ENCODE measurements around the gene TFCP2L1. TPM values are rescaled to one million over a fixed set of nuclear protein-coding genes. Genes with fewer than 3 reads are reported as not detected.

TFCP2L1 gene
- total and polyA plus RNA-seq, 2 donors (not counting 3 experiments of a cell fraction or from before 2014, with no cell fraction given): not detected

GRCh38 chr2:121231385-121232000 lies 53.5 kb downstream of the TFCP2L1 start:
- H3K4me1 ChIP-seq (ENCODE audit: control insufficient read depth, extremely low read depth, insufficient read depth, low read length): no peaks in the 10 kb centered on the region
- intact Hi-C loops (cut with micrococcal nuclease): no loop called here
- POLR2A ChIA-PET: no interaction called here
- DNase-seq (ENCODE audit: low read depth, low spot score) (no peak), FAIRE-seq (no peak)
- no peaks in the 10 kb centered on the region for H3K36me3 ChIP-seq (ENCODE audit: control insufficient read depth in 2 of 2, extremely low read depth in 1 of 2, insufficient read depth in 2 of 2, low read length in 2 of 2)
- H3K9ac ChIP-seq (replicated peaks; ENCODE audit: extremely low read depth, insufficient read depth, low read length): no peak overlapping the region
- no TSS peak for BruUV-seq (replicated peaks)
- H3K27me3 ChIP-seq (ENCODE audit: control insufficient read depth in 2 of 2, insufficient read depth in 2 of 2, low read length in 2 of 2): no peaks in the 10 kb centered on the region
- no peaks in the 10 kb centered on the region for H3K9me1 ChIP-seq (replicated peaks; ENCODE audit: control insufficient read depth, extremely low read depth, insufficient read depth, low read length)
- no peak overlapping the region for H3K4me2 ChIP-seq (ENCODE audit: insufficient read depth, low read length)
- H2AFZ ChIP-seq (ENCODE audit: low read depth, low read length): no peak overlapping the region
- H4K20me1 ChIP-seq (replicated peaks; ENCODE audit: control insufficient read depth, extremely low read depth, insufficient read depth, low read length): no peaks in the 10 kb centered on the region
- no peaks in the 10 kb centered on the region for H3K79me2 ChIP-seq (ENCODE audit: control insufficient read depth, insufficient read depth, low read length)
- TF ChIP-seq JUN (IDR thresholded peaks at IDR 0.05; ENCODE audit: borderline replicate concordance, insufficient read depth, insufficient read length, low read depth): no peak
- TF ChIP-seq CTCF (IDR thresholded peaks at IDR 0.05; ENCODE audit: extremely low read depth in 1 of 2, insufficient read depth in 1 of 2, low read depth in 1 of 2, low read length in 2 of 2): no peak
- no peak for TF ChIP-seq POLR2A (IDR thresholded peaks at IDR 0.05; ENCODE audit: low read depth, low read length)
- no peak for TF ChIP-seq MAX (IDR thresholded peaks at IDR 0.05; ENCODE audit: insufficient read depth, insufficient read length)
- TF ChIP-seq EZH2 (IDR thresholded peaks at IDR 0.05; ENCODE audit: borderline replicate concordance, low read depth, low read length, severe bottlenecking): no peak
- no peak for TF ChIP-seq FOS (IDR thresholded peaks at IDR 0.05; ENCODE audit: borderline replicate concordance, insufficient read depth, low read length)
- no peak for TF ChIP-seq MYC (IDR thresholded peaks at IDR 0.05; ENCODE audit: low read depth, low read length)
- no peak for TF ChIP-seq GATA2 (IDR thresholded peaks at IDR 0.05; ENCODE audit: insufficient read depth, insufficient read length, low read depth, low read length)
- TF ChIP-seq POLR2AphosphoS5 (IDR thresholded peaks at IDR 0.05; ENCODE audit: insufficient read depth, low read depth, low read length): no peak
- H3K9me3 ChIP-seq (replicated peaks; ENCODE audit: control insufficient read depth, insufficient read depth, low read length): no peaks in the 10 kb centered on the region
- dilution Hi-C loops (cut with MboI; ENCODE audit: extremely low pct_ligation_motif_present, low sequenced_read_pairs): no loop called here
- no peak overlapping the region for H3K4me3 ChIP-seq (replicated peaks in 1 of 3; ENCODE audit: insufficient read depth in 1 of 3, low read depth in 1 of 3, low read length in 3 of 3)
- no peak overlapping the region for H3K27ac ChIP-seq (ENCODE audit: insufficient read depth, low read depth, low read length)
- CTCF ChIA-PET: no interaction called here

Data from endothelial cell of umbilical vein (primary cell).